ENCODE results near the gene HMGXB4. TPM values are rescaled to one million over a fixed set of nuclear protein-coding genes. Genes with fewer than 3 reads are reported as not detected.

HMGXB4 gene
- total and polyA plus RNA-seq, 2 of the 4 experiments (the other 2 are of a cell fraction): 11.8 to 18.5 TPM

DNA sequence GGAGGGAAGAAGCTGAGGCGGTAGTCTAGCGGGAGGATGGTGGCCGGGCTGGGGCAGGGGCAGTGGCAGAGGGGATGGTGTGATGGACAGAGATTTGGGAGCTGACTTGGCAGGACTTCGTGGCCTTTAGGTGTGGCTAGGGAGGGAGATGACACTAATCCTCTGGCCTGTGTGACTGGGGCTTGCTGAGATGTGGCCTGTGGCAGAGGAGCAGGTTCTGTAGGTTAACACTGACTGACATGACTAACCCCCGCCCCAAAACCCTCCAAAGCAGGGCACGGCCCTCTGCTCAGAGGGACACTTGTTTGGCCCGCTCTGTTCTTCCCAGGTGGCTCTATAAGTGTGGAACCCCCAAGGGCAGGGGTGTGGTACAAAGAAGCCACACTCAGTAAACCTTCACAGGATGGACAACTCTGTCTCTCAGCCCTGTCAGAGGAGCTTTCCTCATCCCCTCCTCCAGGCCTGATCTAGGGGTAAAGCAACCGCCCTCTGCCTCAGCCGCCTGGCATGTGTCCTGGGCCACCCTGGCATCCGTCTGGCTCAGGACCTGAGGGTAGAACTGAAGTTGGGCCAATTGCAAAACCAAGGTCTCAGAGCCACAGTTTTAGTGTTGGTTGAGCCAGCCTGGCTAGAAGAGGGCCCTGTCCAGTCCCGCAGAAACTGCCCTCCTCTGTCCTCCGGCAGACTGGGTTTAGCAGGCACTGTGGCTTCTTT is 58.0 kb downstream of the HMGXB4 start:
- peaks cover 82% of the 10 kb centered on the region for H4K20me1 ChIP-seq (ENCODE audit: insufficient read depth, low read length)
- peaks cover 33% of the 10 kb centered on the region for H3K9me1 ChIP-seq (ENCODE audit: insufficient read depth, low read length)
- ATAC-seq (ENCODE audit: low read depth): no peak
- DNase-seq: no peak
- intact Hi-C loops (cut with micrococcal nuclease): no loop called here
- no peak overlapping the region for H3K27ac ChIP-seq (ENCODE audit: insufficient read depth, low read length)
- in situ Hi-C loops (cut with MboI; ENCODE audit: low sequenced_read_pairs): loop anchor here (25.0 kb wide), 1 partner anchor 1197 kb away; the partner anchor contains the start of gene FOXRED2
- H3K4me1 ChIP-seq (ENCODE audit: control insufficient read depth, insufficient read depth, low read length): peaks cover 18% of the 10 kb centered on the region
- no peak overlapping the region for H2BK20ac ChIP-seq (ENCODE audit: low read depth, low read length)
- H3K36me3 ChIP-seq (ENCODE audit: control insufficient read depth, insufficient read depth, low read length): peaks cover 27% of the 10 kb centered on the region
- H3K79me1 ChIP-seq (ENCODE audit: low read depth in 1 of 2, low read length in 2 of 2): peaks cover 19 to 92% of the 10 kb centered on the region in 2 experiments; a peak in 3 of 4 replicates
- CTCF ChIA-PET: interaction anchor here (0.6 kb wide), 1 partner anchor 406 kb away, joined by 4 read pairs; no protein-coding TSS in a partner anchor
- H3K9me3 ChIP-seq (ENCODE audit: control insufficient read depth, insufficient read depth, low read length): no peaks in the 10 kb centered on the region
- BruUV-seq (replicated peaks): no TSS peak
- no peak overlapping the region for H3K9ac ChIP-seq (ENCODE audit: low read depth, low read length)
- no peak for TF ChIP-seq RFX5 (IDR thresholded peaks at IDR 0.05; ENCODE audit: low read depth, low read length)
- no peak for TF ChIP-seq SMC3 (IDR thresholded peaks at IDR 0.05; ENCODE audit: low read depth, low read length)
- no peak for TF ChIP-seq MAFK (IDR thresholded peaks at IDR 0.05; ENCODE audit: low read depth, low read length)
- no peak for TF ChIP-seq NFE2L2 (IDR thresholded peaks at IDR 0.05; ENCODE audit: low read depth, low read length)
- no peak for TF ChIP-seq CEBPB (IDR thresholded peaks at IDR 0.05; ENCODE audit: low read depth, low read length)
- TF ChIP-seq, protein P1, sequence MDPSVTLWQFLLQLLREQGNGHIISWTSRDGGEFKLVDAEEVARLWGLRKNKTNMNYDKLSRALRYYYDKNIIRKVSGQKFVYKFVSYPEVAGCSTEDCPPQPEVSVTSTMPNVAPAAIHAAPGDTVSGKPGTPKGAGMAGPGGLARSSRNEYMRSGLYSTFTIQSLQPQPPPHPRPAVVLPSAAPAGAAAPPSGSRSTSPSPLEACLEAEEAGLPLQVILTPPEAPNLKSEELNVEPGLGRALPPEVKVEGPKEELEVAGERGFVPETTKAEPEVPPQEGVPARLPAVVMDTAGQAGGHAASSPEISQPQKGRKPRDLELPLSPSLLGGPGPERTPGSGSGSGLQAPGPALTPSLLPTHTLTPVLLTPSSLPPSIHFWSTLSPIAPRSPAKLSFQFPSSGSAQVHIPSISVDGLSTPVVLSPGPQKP (IDR thresholded peaks at IDR 0.05; ENCODE audit: borderline replicate concordance, low read depth, low read length): no peak
- no peak for TF ChIP-seq RAD21 (IDR thresholded peaks at IDR 0.05; ENCODE audit: low read length)
- TF ChIP-seq, protein P2, sequence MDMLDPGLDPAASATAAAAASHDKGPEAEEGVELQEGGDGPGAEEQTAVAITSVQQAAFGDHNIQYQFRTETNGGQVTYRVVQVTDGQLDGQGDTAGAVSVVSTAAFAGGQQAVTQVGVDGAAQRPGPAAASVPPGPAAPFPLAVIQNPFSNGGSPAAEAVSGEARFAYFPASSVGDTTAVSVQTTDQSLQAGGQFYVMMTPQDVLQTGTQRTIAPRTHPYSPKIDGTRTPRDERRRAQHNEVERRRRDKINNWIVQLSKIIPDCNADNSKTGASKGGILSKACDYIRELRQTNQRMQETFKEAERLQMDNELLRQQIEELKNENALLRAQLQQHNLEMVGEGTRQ (IDR thresholded peaks at IDR 0.05; ENCODE audit: low read depth, low read length): no peak
- TF ChIP-seq MXI1 (IDR thresholded peaks at IDR 0.05; ENCODE audit: borderline replicate concordance, low read depth, low read length): no peak
- no peak for TF ChIP-seq RCOR1 (IDR thresholded peaks at IDR 0.05; ENCODE audit: insufficient replicate concordance, low read length)
- no peak for TF ChIP-seq BHLHE40 (IDR thresholded peaks at IDR 0.05; ENCODE audit: low read depth, low read length)
- H2AK9ac ChIP-seq (replicated peaks; ENCODE audit: low read depth, low read length, poor library complexity): no peak overlapping the region
- H3K4ac ChIP-seq (ENCODE audit: low read depth, low read length): no peak overlapping the region
- H4K8ac ChIP-seq (ENCODE audit: low read depth in 2 of 2, low read length in 2 of 2): no peak overlapping the region
- no peaks in the 10 kb centered on the region for H3K27me3 ChIP-seq (ENCODE audit: control insufficient read depth, insufficient read depth, low read length)
- no peak overlapping the region for H2AK5ac ChIP-seq (ENCODE audit: low read depth, low read length)
- no peak overlapping the region for H2BK5ac ChIP-seq (ENCODE audit: low read depth, low read length, poor library complexity, severe bottlenecking)
- POLR2A ChIA-PET (ENCODE audit: unreplicated experiment): no interaction called here
- H3K4me2 ChIP-seq (ENCODE audit: low read depth, low read length): no peak overlapping the region
- no peak overlapping the region for H2BK120ac ChIP-seq (ENCODE audit: low read depth, low read length)
- H4K91ac ChIP-seq (ENCODE audit: insufficient read depth, low read depth, low read length): no peak overlapping the region
- dilution Hi-C loops (cut with HindIII; ENCODE audit: low sequenced_read_pairs, unreplicated experiment): no loop called here
- H4K5ac ChIP-seq (ENCODE audit: low read depth, low read length): no peak overlapping the region
- H2AFZ ChIP-seq (replicated peaks; ENCODE audit: low read length, poor library complexity): no peak overlapping the region
- H3K4me3 ChIP-seq (ENCODE audit: insufficient read depth, low read depth, low read length): no peak overlapping the region
- no peak overlapping the region for H3K23ac ChIP-seq (ENCODE audit: low read depth, low read length)
- H3K14ac ChIP-seq (replicated peaks; ENCODE audit: low read depth, low read length): no peak overlapping the region
- 83% methylated on average over 4 of the region's 12 CpGs; no CpG with 5 or more reads in 1 of the 2 experiments for WGBS, 2 experiments (ENCODE audit: extremely low coverage in 2 of 2, insufficient read length in 1 of 2)
- H3K56ac ChIP-seq (ENCODE audit: extremely low read depth, insufficient read depth, low read length): no peak overlapping the region
- H3K18ac ChIP-seq (ENCODE audit: low read depth, low read length): no peak overlapping the region
- H2BK15ac ChIP-seq (ENCODE audit: low read depth, low read length): no peak overlapping the region

Data from IMR-90 (cell line).